GM21526 (cell line): Measurements from ENCODE around the gene TRUB1.

Experiments
- ATAC-seq: cut with Tn5 transposase; IDR thresholded peaks from one replicate; pipeline ENCODE4 v1.9.1; 2021; ENCODE audit warnings: moderate library complexity; ENCODE audit not compliant: unreplicated experiment, low FRiP score

The TRUB1 gene

DNA sequence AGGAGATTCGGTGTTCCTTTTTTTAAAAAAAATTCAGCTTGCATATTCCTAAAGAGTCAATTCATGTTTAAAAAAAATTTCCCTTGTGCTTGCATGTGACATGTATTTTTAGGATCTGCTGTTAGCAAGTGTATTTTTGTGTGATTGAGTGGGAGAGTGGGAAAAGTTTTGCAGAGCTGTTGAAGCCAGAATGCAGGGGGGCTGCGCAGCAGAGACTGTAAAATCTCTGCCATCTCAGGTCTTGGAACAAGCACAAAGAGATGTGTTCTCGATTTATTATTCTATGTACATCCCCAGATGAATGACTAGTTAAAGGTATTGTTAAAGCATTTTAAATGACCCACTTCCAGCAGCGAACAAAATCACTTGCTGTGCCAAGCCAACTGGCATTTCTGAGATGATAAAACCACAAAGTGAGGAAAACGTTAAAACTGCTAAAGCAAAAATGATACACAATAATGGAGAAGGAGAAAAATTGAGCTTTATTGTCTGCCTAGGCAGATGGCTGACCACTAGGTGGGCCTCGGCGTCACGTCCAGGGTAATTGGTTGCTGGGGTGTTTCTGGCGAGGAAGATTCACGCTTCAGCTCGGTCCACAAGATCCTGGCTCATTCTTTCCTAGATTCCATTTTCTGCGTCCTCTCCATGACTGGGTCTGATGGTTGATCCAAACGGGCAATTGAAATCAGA lies 88.2 kb downstream of the TRUB1 start:
- no peak for ATAC-seq

DNA sequence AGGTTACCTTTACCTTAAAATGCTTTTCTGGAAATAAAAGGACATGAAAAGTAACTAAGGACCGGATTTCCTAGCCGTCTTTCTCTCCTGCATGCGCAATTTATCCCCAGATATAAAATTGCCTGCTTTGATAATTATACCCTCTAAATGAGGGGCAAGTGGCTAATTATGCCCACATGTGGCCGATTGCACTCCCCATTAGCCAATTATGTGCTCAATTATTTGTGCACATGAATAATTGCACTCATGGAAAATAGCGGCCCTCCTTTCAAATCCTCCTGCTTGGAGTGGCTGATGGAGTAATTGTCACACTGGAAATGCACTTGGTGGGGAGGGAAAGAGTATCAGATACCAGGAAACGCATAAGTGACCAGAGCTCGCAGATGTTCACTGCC lies 88.7 kb downstream of the TRUB1 start:
- ATAC-seq = no peak
